GM12878 (cell line): Measurements from ENCODE around the gene NFAT5. TPM values are rescaled to one million over a fixed set of nuclear protein-coding genes. Genes with fewer than 3 reads are reported as not detected.

Source experiments
- ATAC-seq: fragments of 200-7000 bp; cut with Tn5 transposase; 3 replicates; pipeline ENCODE4 v1.9.1; 2020; ENCODE audit warnings: mild to moderate bottlenecking, moderate library complexity
- BruUV-seq: library from RNA; stranded (reverse); fragments of 400-500 nt; replicated peaks from 2 replicates; lab custom pipeline; 2021; lab: Mats Ljungman, UMichigan
- CTCF ChIA-PET: fragments of 300-600 bp; sonication (Branson Sonifier 250); formaldehyde crosslinking; extraction: SDS; loops from one replicate; lab custom pipeline; 2021; ENCODE audit warnings: inconsistent platforms; lab: Yijun Ruan, JAX
- POLR2A ChIA-PET: fragments of 350-600 bp; formaldehyde crosslinking; extraction: SDS; loops from one replicate; lab custom pipeline; 2021; ENCODE audit warnings: inconsistent platforms; lab: Charles Lee
- RAD21 ChIA-PET: fragments of 300-600 bp; sonication (Branson Sonifier 250); formaldehyde crosslinking; loops from one replicate; lab custom pipeline; 2023; ENCODE audit warnings: antibody characterized with exemption; ENCODE audit not compliant: unreplicated experiment; lab: Charles Lee
- SMC1A ChIA-PET: fragments of 300-600 bp; sonication (Branson Sonifier 250); formaldehyde crosslinking; loops from one replicate; lab custom pipeline; 2023; ENCODE audit not compliant: unreplicated experiment, uncharacterized antibody; lab: Charles Lee
- DNase-seq: peaks from one replicate; pipeline ENCODE4 v3.0.0-alpha.2; 2011; ENCODE audit warnings: low read depth, low spot score
- FAIRE-seq: peaks from 3 replicates; lab custom pipeline; 2011; peaks lifted over from hg19 to GRCh38; lab: Jason Lieb, UNC
- H2AFZ ChIP-seq: 2 replicates; pipeline ENCODE4 v1.6.0; 2011; ENCODE audit warnings: low read depth, low read length, control low read depth; ENCODE audit not compliant: control insufficient read depth
- H3K27ac ChIP-seq: 2 replicates; pipeline ENCODE4 v1.5.1; 2011; ENCODE audit warnings: control low read depth; ENCODE audit not compliant: control insufficient read depth, insufficient read depth
- H3K27me3 ChIP-seq, 2 experiments: replicated peaks in 1 of 2; 2 replicates each; pipeline versions ENCODE4 v1.6.0 to v1.6.1; 2011; ENCODE audit warnings: low read length in 1 of 2; ENCODE audit not compliant: control insufficient read depth in 2 of 2, insufficient read depth in 2 of 2
- H3K36me3 ChIP-seq, 2 experiments: 2 replicates each; pipeline ENCODE4 v1.5.1; 2011; ENCODE audit warnings: low read length in 1 of 2; ENCODE audit not compliant: control insufficient read depth in 2 of 2, insufficient read depth in 2 of 2
- H3K4me1 ChIP-seq: 2 replicates; pipeline ENCODE4 v1.6.1; 2011; ENCODE audit warnings: mild to moderate bottlenecking, low read length, moderate library complexity, mixed read lengths; ENCODE audit not compliant: control insufficient read depth, insufficient read depth
- H3K4me2 ChIP-seq: 2 replicates; pipeline ENCODE4 v1.6.0; 2011; ENCODE audit warnings: control low read depth; ENCODE audit not compliant: control insufficient read depth, insufficient read depth
- H3K4me3 ChIP-seq: fragments of 200-600 bp; sonication (generic); 2 replicates; pipeline ENCODE4 v1.5.1; 2016
- H3K79me2 ChIP-seq: 2 replicates; pipeline ENCODE4 v1.6.0; 2011; ENCODE audit warnings: low read length; ENCODE audit not compliant: control insufficient read depth, insufficient read depth
- H3K9ac ChIP-seq: 2 replicates; pipeline ENCODE4 v1.8.0; 2011; ENCODE audit warnings: low read length, control low read depth, mixed read lengths; ENCODE audit not compliant: control insufficient read depth, insufficient read depth
- H3K9me3 ChIP-seq: replicated peaks from 3 replicates; pipeline ENCODE4 v1.5.1; 2011; ENCODE audit warnings: mild to moderate bottlenecking, low read length; ENCODE audit not compliant: control insufficient read depth, insufficient read depth
- H4K20me1 ChIP-seq: 2 replicates; pipeline ENCODE4 v1.6.0; 2011; ENCODE audit not compliant: control insufficient read depth, insufficient read depth
- ASH2L ChIP-seq: fragments of 300-600, 200-600 bp; sonication (generic); IDR thresholded peaks from 2 replicates; pipeline ENCODE4 v1.6.1; 2017; ENCODE audit warnings: low read depth, mild to moderate bottlenecking, borderline replicate concordance
- HDGF ChIP-seq: fragments of 450-650 bp; IDR thresholded peaks from 2 replicates; pipeline ENCODE4 v1.6.1; 2016; ENCODE audit warnings: antibody characterized with exemption
- KAT2A ChIP-seq: conservative IDR thresholded peaks from 2 replicates; pipeline ENCODE4 v1.6.1; 2011; ENCODE audit warnings: low read depth, low read length; ENCODE audit not compliant: control insufficient read depth
- KLF5 ChIP-seq: fragments of 450-650 bp; IDR thresholded peaks from 2 replicates; pipeline ENCODE4 v1.6.1; 2014; ENCODE audit warnings: mild to moderate bottlenecking; ENCODE audit not compliant: partially characterized antibody
- WRNIP1 ChIP-seq: IDR thresholded peaks from 2 replicates; pipeline ENCODE4 v1.6.1; 2011; ENCODE audit warnings: low read depth, low read length, improper control_type of control experiment, borderline replicate concordance
- WGBS: methylation state at CpG from one replicate; pipeline ENCODE4 v1.1.6; 2016; ENCODE audit warnings: low lambda C conversion rate; ENCODE audit not compliant: insufficient replicate concordance, insufficient coverage; ENCODE audit errors: missing lambda C conversion rate; 5-methylcytosine and 5-hydroxymethylcytosine counted together
- in situ Hi-C: fragments of 300-500 bp; cut with MboI; formaldehyde crosslinking; loops from 9 replicates; pipeline ENCODE4 v1.14.3; 2018; ENCODE audit warnings: mixed read lengths
- intact Hi-C: fragments of 100-400 bp; cut with micrococcal nuclease; formaldehyde crosslinking; loops from one replicate; pipeline ENCODE4 v1.14.2; 2022; ENCODE audit not compliant: unreplicated experiment
- polyA plus RNA-seq, 11 experiments: library from polyadenylated mRNA; depleted of rRNA in 4 of 11; unstranded in 6 of 11; stranded (reverse) in 5 of 11; fragments of >200 nt; fragmentation: Nextera tagmentation in 4 of 11; fragmentation: Illumina TruSeq in 1 of 11; extraction: Ambion mirVana in 4 of 11; extraction: Trizol in 1 of 11; gene quantifications; 1 replicate in 1 of 11; 2 replicates in 10 of 11; pipeline versions ENCODE4 v1.2.1 to v1.2.3, GENCODE V29; 2011 to 2016; ENCODE audit warnings: inconsistent platforms in 2 of 11, missing spikeins in 2 of 11, low read depth in 1 of 11
- total RNA-seq, 4 experiments: library from RNA; depleted of rRNA in 3 of 4; stranded (reverse); fragments of >200 nt in 3 of 4; fragmentation: Illumina TruSeq in 1 of 4; extraction: Trizol in 1 of 4; gene quantifications; 2 replicates each; pipeline versions ENCODE4 v1.2.1 to v1.2.3, GENCODE V29; 2013 to 2021
- TF ChIP-seq, protein P1 (sequence below): fragments of 450-650 bp; IDR thresholded peaks from 2 replicates; pipeline ENCODE4 v1.6.1; 2016; ENCODE audit warnings: mild to moderate bottlenecking

Gene NFAT5
- total and polyA plus RNA-seq, 10 of the 15 experiments (the other 5 are each of a cell fraction or from before 2014, with no cell fraction given), result 0.58 to 31.5 (median 12.7) TPM

DNA sequence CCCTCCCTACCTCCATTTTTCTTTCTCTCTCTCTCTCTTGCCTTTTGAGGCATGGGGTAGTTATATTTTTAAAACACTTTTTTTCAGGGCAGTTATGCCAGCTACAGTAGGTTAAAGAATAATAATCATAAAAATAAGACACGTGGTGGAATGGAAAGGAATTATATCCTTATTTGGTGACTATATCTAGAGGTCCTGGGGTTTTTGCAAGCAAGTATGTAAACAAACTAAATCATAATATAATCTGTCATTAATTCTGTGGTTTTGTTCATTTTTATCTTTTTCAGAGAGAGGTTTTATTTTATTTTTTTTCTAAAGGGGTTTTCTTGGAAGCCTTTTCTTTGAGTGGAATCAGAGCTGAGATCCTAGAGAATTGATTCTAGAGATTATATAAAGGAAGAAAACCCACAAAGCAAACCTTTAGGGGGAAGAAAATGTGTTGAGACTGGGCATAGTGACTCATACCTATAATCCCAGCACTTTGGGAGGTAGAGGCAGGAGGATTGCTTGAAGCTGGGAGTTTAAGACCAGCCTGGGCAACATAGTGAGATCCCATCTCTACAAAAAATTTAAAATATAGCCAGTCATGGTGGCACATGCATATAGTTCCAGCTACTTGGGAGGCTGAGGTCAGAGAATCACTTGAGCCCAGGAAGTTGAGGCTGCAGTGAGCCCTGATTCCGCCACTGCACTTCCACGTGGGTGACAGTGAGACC lies 107.4 kb downstream of the NFAT5 start:
- TF ChIP-seq ASH2L, result no peak
- no peak for TF ChIP-seq HDGF
- TF ChIP-seq, protein P1, sequence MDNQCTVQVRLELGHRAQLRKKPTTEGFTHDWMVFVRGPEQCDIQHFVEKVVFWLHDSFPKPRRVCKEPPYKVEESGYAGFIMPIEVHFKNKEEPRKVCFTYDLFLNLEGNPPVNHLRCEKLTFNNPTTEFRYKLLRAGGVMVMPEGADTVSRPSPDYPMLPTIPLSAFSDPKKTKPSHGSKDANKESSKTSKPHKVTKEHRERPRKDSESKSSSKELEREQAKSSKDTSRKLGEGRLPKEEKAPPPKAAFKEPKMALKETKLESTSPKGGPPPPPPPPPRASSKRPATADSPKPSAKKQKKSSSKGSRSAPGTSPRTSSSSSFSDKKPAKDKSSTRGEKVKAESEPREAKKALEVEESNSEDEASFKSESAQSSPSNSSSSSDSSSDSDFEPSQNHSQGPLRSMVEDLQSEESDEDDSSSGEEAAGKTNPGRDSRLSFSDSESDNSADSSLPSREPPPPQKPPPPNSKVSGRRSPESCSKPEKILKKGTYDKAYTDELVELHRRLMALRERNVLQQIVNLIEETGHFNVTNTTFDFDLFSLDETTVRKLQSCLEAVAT, result no peak
- TF ChIP-seq KAT2A, result no peak
- no peak for TF ChIP-seq KLF5
- TF ChIP-seq WRNIP1, result no peak
- ChIA-PET POLR2A (interaction anchor here (0.5 kb wide), 1 partner anchor 22 kb away, joined by 3 read pairs; no protein-coding TSS in a partner anchor), SMC1A (interaction anchor here (0.6 to 2.2 kb wide), 2 partner anchors 12 to 71 kb away, joined by 3 to 6 read pairs; no protein-coding TSS in a partner anchor), CTCF (interaction anchor here (1.0 kb wide), 1 partner anchor 169 kb away, joined by 3 read pairs; no protein-coding TSS in a partner anchor), RAD21 (interaction anchor here (1.2 kb wide), 1 partner anchor 53 kb away, joined by 3 read pairs; the partner anchor contains the start of gene NQO1)
- DNase-seq (no peak), FAIRE-seq (peak; percentile 13), ATAC-seq (no peak)
- H3K9ac ChIP-seq, result no peak overlapping the region
- BruUV-seq, result TSS peak; percentile 44
- H3K36me3 ChIP-seq, result peaks cover 0 to 26% of the 10 kb centered on the region in 2 experiments
- no peaks in the 10 kb centered on the region for H3K27me3 ChIP-seq
- in situ Hi-C loops, result no loop called here
- no peaks in the 10 kb centered on the region for H3K9me3 ChIP-seq
- no peak overlapping the region for H3K27ac ChIP-seq
- no peaks in the 10 kb centered on the region for H3K4me1 ChIP-seq
- intact Hi-C loops, result no loop called here
- 99% methylated on average over 3 of the region's 3 CpGs for WGBS
- no peaks in the 10 kb centered on the region for H3K79me2 ChIP-seq
- H3K4me2 ChIP-seq, result no peak overlapping the region
- H4K20me1 ChIP-seq, result no peaks in the 10 kb centered on the region
- no peak overlapping the region for H2AFZ ChIP-seq
- H3K4me3 ChIP-seq, result no peak overlapping the region
